Right kidney (tissue), 1 donor: ENCODE measurements around the gene KIF3A.

ENCODE experiments used
- DNase-seq: peaks from one replicate; pipeline ENCODE4 v3.0.0-alpha.2; 2016

Gene KIF3A

GRCh38 chr5:132753135-132753987, 16.0 kb upstream of the KIF3A start:
- no peak for DNase-seq

- no peak for DNase-seq
Observed at GRCh38 chr5:132752581-132753125, 15.3 kb upstream of the KIF3A start.

- no peak for DNase-seq
Observed at GRCh38 chr5:132751971-132752580, 14.7 kb upstream of the KIF3A start.

GRCh38 chr5:132751444-132751843, 14.1 kb upstream of the KIF3A start:
- DNase-seq: no peak

GRCh38 chr5:132750471-132751230, 13.3 kb upstream of the KIF3A start:
- no peak for DNase-seq

GRCh38 chr5:132749506-132749905, 12.2 kb upstream of the KIF3A start:
- no peak for DNase-seq

GRCh38 chr5:132748522-132749000, 11.2 kb upstream of the KIF3A start:
- no peak for DNase-seq

GRCh38 chr5:132747616-132748440, 10.5 kb upstream of the KIF3A start:
- no peak for DNase-seq

GRCh38 chr5:132746954-132747615, 9.7 kb upstream of the KIF3A start, which contains the start of gene CCNI2:
TSS of gene CCNI2 (plus strand) at chr5:132747426. CDS start at chr5:132747496, 70 bp downstream.
- peak; percentile 72 for DNase-seq

GRCh38 chr5:132746592-132746953, 9.2 kb upstream of the KIF3A start:
- DNase-seq: no peak

GRCh38 chr5:132744659-132745058, 7.3 kb upstream of the KIF3A start:
- DNase-seq: no peak

GRCh38 chr5:132742626-132743025, 5.3 kb upstream of the KIF3A start:
- no peak for DNase-seq

GRCh38 chr5:132742158-132742557, 4.8 kb upstream of the KIF3A start:
- DNase-seq: no peak

- DNase-seq: no peak
Observed at GRCh38 chr5:132739232-132739631, 1.9 kb upstream of the KIF3A start.

- DNase-seq: no peak
Observed at GRCh38 chr5:132737982-132738681, 786 bp upstream of the KIF3A start.

GRCh38 chr5:132734687-132735086, 2.7 kb downstream of the KIF3A start:
- DNase-seq: no peak

GRCh38 chr5:132733499-132734148, 3.7 kb downstream of the KIF3A start:
- DNase-seq: no peak

- no peak for DNase-seq
Observed at GRCh38 chr5:132729896-132730295, 7.5 kb downstream of the KIF3A start.

- no peak for DNase-seq
Observed at GRCh38 chr5:132725745-132726144, 11.6 kb downstream of the KIF3A start.
